HepG2 (cell line): ENCODE data around the gene AXIN1. TPM values are rescaled to one million over a fixed set of nuclear protein-coding genes. Genes with fewer than 3 reads are reported as not detected.

Experiments
- ASH2L ChIP-seq: fragments of 300-600, 200-600 bp; sonication (generic); IDR thresholded peaks from 2 replicates; pipeline ENCODE4 v1.7.0; 2017; ENCODE audit warnings: low read depth, mild to moderate bottlenecking, moderate library complexity, mixed read lengths, low read length; ENCODE audit not compliant: insufficient read length
- CENPBD1 ChIP-seq: sonication (generic); formaldehyde crosslinking; IDR thresholded peaks from 2 replicates; pipeline ENCODE4 v1.8.0; 2022; ENCODE audit warnings: missing genetic modification reagents, low read depth, mild to moderate bottlenecking, borderline replicate concordance
- DZIP1 ChIP-seq: sonication (generic); formaldehyde crosslinking; IDR thresholded peaks from 2 replicates; pipeline ENCODE4 v1.5.0; 2020; ENCODE audit warnings: mild to moderate bottlenecking, missing genetic modification reagents
- E2F1 ChIP-seq: sonication (generic); formaldehyde crosslinking; IDR thresholded peaks from 2 replicates; pipeline ENCODE4 v1.5.0; 2020; ENCODE audit warnings: missing genetic modification reagents
- GFI1 ChIP-seq: sonication (generic); formaldehyde crosslinking; IDR thresholded peaks from 2 replicates; pipeline ENCODE4 v1.5.0; 2020; ENCODE audit warnings: missing genetic modification reagents, mild to moderate bottlenecking, borderline replicate concordance
- GMEB2 ChIP-seq: IDR thresholded peaks from 2 replicates; pipeline ENCODE4 v1.6.1; 2016; ENCODE audit warnings: missing biosample characterization, missing genetic modification reagents, low read depth
- HOXD1 ChIP-seq: sonication (generic); formaldehyde crosslinking; IDR thresholded peaks from 2 replicates; pipeline ENCODE4 v1.5.0; 2020; ENCODE audit warnings: missing genetic modification reagents
- KDM5A ChIP-seq: fragments of 200-600 bp; sonication (generic); IDR thresholded peaks from 2 replicates; pipeline ENCODE4 v1.7.0; 2018; ENCODE audit warnings: antibody characterized with exemption, mild to moderate bottlenecking, low read length, borderline replicate concordance
- MTA1 ChIP-seq: sonication (generic); formaldehyde crosslinking; IDR thresholded peaks from 2 replicates; pipeline ENCODE4 v1.4.0; 2020; ENCODE audit warnings: missing genetic modification reagents, mild to moderate bottlenecking, borderline replicate concordance
- MXD1 ChIP-seq: sonication (generic); formaldehyde crosslinking; IDR thresholded peaks from 2 replicates; pipeline ENCODE4 v1.4.0; 2020; ENCODE audit warnings: mild to moderate bottlenecking, missing genetic modification reagents
- PHF21A ChIP-seq: sonication (generic); formaldehyde crosslinking; IDR thresholded peaks from 2 replicates; pipeline ENCODE4 v1.5.0; 2020; ENCODE audit warnings: mild to moderate bottlenecking, missing genetic modification reagents
- TMF1 ChIP-seq: sonication (generic); formaldehyde crosslinking; IDR thresholded peaks from 2 replicates; pipeline ENCODE4 v1.8.1; 2022; ENCODE audit warnings: low read depth, missing genetic modification reagents
- ZBTB49 ChIP-seq: sonication (generic); formaldehyde crosslinking; IDR thresholded peaks from 2 replicates; pipeline ENCODE4 v1.4.0; 2020; ENCODE audit warnings: missing genetic modification reagents, borderline replicate concordance
- ZMYM3 ChIP-seq: sonication (generic); formaldehyde crosslinking; IDR thresholded peaks from 2 replicates; pipeline ENCODE4 v1.5.1; 2020; ENCODE audit warnings: mild to moderate bottlenecking, missing genetic modification reagents
- ZNF124 ChIP-seq: sonication (generic); formaldehyde crosslinking; IDR thresholded peaks from 2 replicates; pipeline ENCODE4 v1.4.0; 2020; ENCODE audit warnings: missing genetic modification reagents
- ZNF367 ChIP-seq: sonication (generic); formaldehyde crosslinking; IDR thresholded peaks from 2 replicates; pipeline ENCODE4 v1.4.0; 2020; ENCODE audit warnings: missing genetic modification reagents, borderline replicate concordance
- ZNF562 ChIP-seq: sonication (generic); formaldehyde crosslinking; IDR thresholded peaks from 2 replicates; pipeline ENCODE4 v1.8.0; 2022; ENCODE audit warnings: missing genetic modification reagents, borderline replicate concordance
- ZNF570 ChIP-seq: sonication (generic); formaldehyde crosslinking; IDR thresholded peaks from 2 replicates; pipeline ENCODE4 v1.4.0; 2020; ENCODE audit warnings: mild to moderate bottlenecking, missing genetic modification reagents, borderline replicate concordance
- ZNF644 ChIP-seq: IDR thresholded peaks from 2 replicates; pipeline ENCODE4 v1.6.1; 2016; ENCODE audit warnings: low read depth
- ZNF768 ChIP-seq: sonication (generic); formaldehyde crosslinking; IDR thresholded peaks from 2 replicates; pipeline ENCODE4 v1.4.0; 2020; ENCODE audit warnings: missing genetic modification reagents
- polyA plus RNA-seq, 8 experiments: library from polyadenylated mRNA; depleted of rRNA in 3 of 8; stranded (reverse) in 7 of 8; unstranded in 1 of 8; fragments of >200 nt; fragmentation: Illumina TruSeq in 4 of 8; extraction: Trizol in 4 of 8; gene quantifications; 2 replicates each; pipeline versions ENCODE4 v1.2.1 to v1.2.3, GENCODE V29; 2011 to 2016; ENCODE audit warnings: low read depth in 4 of 8, missing spikeins in 1 of 8, mixed read lengths in 1 of 8; ENCODE audit not compliant: insufficient read depth in 1 of 8
- total RNA-seq, 5 experiments: library from RNA; depleted of rRNA; stranded (reverse); fragments of >200 nt; fragmentation: Illumina TruSeq; extraction: Trizol; gene quantifications; 2 replicates each; pipeline ENCODE4 v1.2.3, GENCODE V29; 2016; ENCODE audit warnings: low read depth in 1 of 5

AXIN1 gene
- total and polyA plus RNA-seq, 2 of the 13 experiments (the other 11 are each of a cell fraction or from before 2014, with no cell fraction given) = 24.0 to 26.0 TPM

- TF ChIP-seq ZMYM3 (CRISPR knock-in tag) (peak; percentile 76), HOXD1 (peak; percentile 78; the same call in 1 of the 2 replicates), ZNF562 (CRISPR knock-in tag) (no peak), GMEB2 (CRISPR knock-in tag) (no peak), PHF21A (CRISPR knock-in tag) (peak; percentile 64), ZNF768 (peak; percentile 44; the same call in 1 of the 2 replicates), ZNF367 (CRISPR knock-in tag) (no peak), E2F1 (CRISPR knock-in tag) (peak; percentile 48; the same call in 1 of the 2 replicates), ZBTB49 (CRISPR knock-in tag) (no peak), MTA1 (CRISPR knock-in tag) (0 out of 2 replicates have a peak, but pooled peaks have one; percentile 34), TMF1 (CRISPR knock-in tag) (no peak), DZIP1 (CRISPR knock-in tag) (no peak), ASH2L (peak; percentile 28), ZNF644 (CRISPR knock-in tag) (0 out of 2 replicates have a peak, but pooled peaks have one; percentile 10), GFI1 (CRISPR knock-in tag) (no peak), ZNF124 (CRISPR knock-in tag) (no peak), MXD1 (CRISPR knock-in tag) (0 out of 2 replicates have a peak, but pooled peaks have one; percentile 30), CENPBD1 (CRISPR knock-in tag) (no peak), KDM5A (no peak), ZNF570 (no peak)
Measured at GRCh38 chr16:340370-341091, 12.0 kb downstream of the AXIN1 start (continued).
